Large intestine (tissue), 3 donors: ENCODE measurements around the gene SLC7A4. TPM values are rescaled to one million over a fixed set of nuclear protein-coding genes. Genes with fewer than 3 reads are reported as not detected.

Experiments used
- DNase-seq, 2 donors: peaks; one replicate each; pipeline versions ENCODE4 v3.0.0 to v3.0.0-alpha.2; 2013
- H3K27ac ChIP-seq: one replicate; pipeline ENCODE4 v1.5.1; 2013; ENCODE audit warnings: low read length
- H3K27me3 ChIP-seq: 2 replicates; pipeline ENCODE4 v1.6.1; 2013; ENCODE audit warnings: low read length; ENCODE audit not compliant: control insufficient read depth, insufficient read depth
- H3K36me3 ChIP-seq: 2 replicates; pipeline ENCODE4 v1.6.1; 2013; ENCODE audit warnings: low read length; ENCODE audit not compliant: control insufficient read depth, insufficient read depth
- H3K4me1 ChIP-seq: one replicate; pipeline ENCODE4 v1.6.1; 2013; ENCODE audit warnings: low read length; ENCODE audit not compliant: control insufficient read depth, insufficient read depth
- H3K4me3 ChIP-seq: one replicate; pipeline ENCODE4 v1.5.1; 2013; ENCODE audit warnings: low read length
- H3K9me3 ChIP-seq: one replicate; pipeline ENCODE4 v1.6.1; 2013; ENCODE audit warnings: mild to moderate bottlenecking, low read depth, low read length, moderate library complexity; ENCODE audit not compliant: control insufficient read depth
- WGBS: methylation state at CpG from one replicate; pipeline ENCODE4 v1.1.5; 2013; ENCODE audit warnings: low lambda C conversion rate; ENCODE audit not compliant: insufficient coverage; 5-methylcytosine and 5-hydroxymethylcytosine counted together
- polyA plus RNA-seq: library from polyadenylated mRNA; unstranded; fragments of 120-200 nt; gene quantifications from one replicate; pipeline ENCODE4 v1.2.1, GENCODE V29; 2013

SLC7A4 gene
- polyA plus RNA-seq, 1 donor = 31.4 TPM

GRCh38 chr22:20996598-20997535, 35.5 kb downstream of the SLC7A4 start:
- DNase-seq = no peak
- peaks cover 11% of the 10 kb centered on the region for H3K4me1 ChIP-seq
- WGBS = no CpG with 5 or more reads among the region's 27 CpGs
- H3K27ac ChIP-seq = no peak overlapping the region
- no peaks in the 10 kb centered on the region for H3K9me3 ChIP-seq
- H3K36me3 ChIP-seq = peaks cover 73% of the 10 kb centered on the region
- H3K4me3 ChIP-seq = no peak overlapping the region
- H3K27me3 ChIP-seq = no peaks in the 10 kb centered on the region

- Histone ChIP-seq H3K27ac (no peak overlapping the region), H3K4me1 (peaks cover 11% of the 10 kb centered on the region), H3K4me3 (no peak overlapping the region), H3K36me3 (peaks cover 81% of the 10 kb centered on the region), H3K27me3 (no peaks in the 10 kb centered on the region), H3K9me3 (no peaks in the 10 kb centered on the region)
- no CpG with 5 or more reads among the region's 10 CpGs for WGBS
- DNase-seq = no peak
Measured at GRCh38 chr22:20996031-20996410, 36.3 kb downstream of the SLC7A4 start.

GRCh38 chr22:20995329-20996030, 36.9 kb downstream of the SLC7A4 start:
- no peak for DNase-seq
- no peak overlapping the region for H3K27ac ChIP-seq
- peaks cover 7% of the 10 kb centered on the region for H3K4me1 ChIP-seq
- peaks cover 86% of the 10 kb centered on the region for H3K36me3 ChIP-seq
- no peak overlapping the region for H3K4me3 ChIP-seq
- H3K27me3 ChIP-seq = no peaks in the 10 kb centered on the region
- H3K9me3 ChIP-seq = no peaks in the 10 kb centered on the region
- WGBS = no CpG with 5 or more reads among the region's 23 CpGs

- no peaks in the 10 kb centered on the region for H3K27me3 ChIP-seq
- H3K36me3 ChIP-seq = peaks cover 84% of the 10 kb centered on the region
Measured at GRCh38 chr22:20994902-20995241, 37.5 kb downstream of the SLC7A4 start.

GRCh38 chr22:20994128-20994901, 38.0 kb downstream of the SLC7A4 start:
- DNase-seq = no peak
- Histone ChIP-seq H3K27ac (no peak overlapping the region), H3K4me3 (no peak overlapping the region), H3K27me3 (no peaks in the 10 kb centered on the region), H3K36me3 (peaks cover 78% of the 10 kb centered on the region), H3K4me1 (no peaks in the 10 kb centered on the region), H3K9me3 (no peaks in the 10 kb centered on the region)
- WGBS = no CpG with 5 or more reads among the region's 30 CpGs

More at GRCh38 chr22:20994902-20995241, 37.5 kb downstream of the SLC7A4 start:
- Histone ChIP-seq H3K4me1 (peaks cover 1% of the 10 kb centered on the region), H3K27ac (no peak overlapping the region), H3K4me3 (no peak overlapping the region), H3K9me3 (no peaks in the 10 kb centered on the region)
- no CpG with 5 or more reads among the region's 10 CpGs for WGBS
- DNase-seq = no peak

- Histone ChIP-seq H3K4me3 (no peak overlapping the region), H3K4me1 (no peaks in the 10 kb centered on the region), H3K36me3 (peaks cover 76% of the 10 kb centered on the region), H3K27me3 (no peaks in the 10 kb centered on the region), H3K9me3 (no peaks in the 10 kb centered on the region), H3K27ac (no peak overlapping the region)
- no peak for DNase-seq
- no CpG with 5 or more reads among the region's 29 CpGs for WGBS
Measured at GRCh38 chr22:20993304-20994127, 38.8 kb downstream of the SLC7A4 start.

GRCh38 chr22:20992456-20993303, 39.7 kb downstream of the SLC7A4 start:
- no peaks in the 10 kb centered on the region for H3K9me3 ChIP-seq
- no CpG with 5 or more reads among the region's 21 CpGs for WGBS
- H3K4me3 ChIP-seq = no peak overlapping the region
- H3K4me1 ChIP-seq = no peaks in the 10 kb centered on the region
- DNase-seq = no peak
- peaks cover 75% of the 10 kb centered on the region for H3K36me3 ChIP-seq
- no peaks in the 10 kb centered on the region for H3K27me3 ChIP-seq
- H3K27ac ChIP-seq = no peak overlapping the region

GRCh38 chr22:20992056-20992442, 40.3 kb downstream of the SLC7A4 start:
- Histone ChIP-seq H3K27me3 (no peaks in the 10 kb centered on the region), H3K4me3 (no peak overlapping the region), H3K27ac (no peak overlapping the region), H3K4me1 (no peaks in the 10 kb centered on the region), H3K36me3 (peaks cover 74% of the 10 kb centered on the region), H3K9me3 (no peaks in the 10 kb centered on the region)
- WGBS = no CpG with 5 or more reads among the region's 7 CpGs
- DNase-seq = no peak

GRCh38 chr22:20991252-20992055, 40.9 kb downstream of the SLC7A4 start:
- H3K36me3 ChIP-seq = peaks cover 72% of the 10 kb centered on the region

More at GRCh38 chr22:20991252-20992055, 40.9 kb downstream of the SLC7A4 start:
- Histone ChIP-seq H3K4me1 (no peaks in the 10 kb centered on the region), H3K4me3 (no peak overlapping the region), H3K27me3 (no peaks in the 10 kb centered on the region), H3K27ac (no peak overlapping the region), H3K9me3 (no peaks in the 10 kb centered on the region)
- no peak for DNase-seq
- WGBS = no CpG with 5 or more reads among the region's 24 CpGs
